HUES6 (cell line): ENCODE data around the gene LYPD6.

Experiments used
- H3K27ac ChIP-seq: 2 replicates; pipeline ENCODE4 v1.7.0; 2013; ENCODE audit warnings: low read depth, mild to moderate bottlenecking, low read length, inconsistent platforms
- H3K27me3 ChIP-seq: 2 replicates; pipeline ENCODE4 v1.6.1; 2013; ENCODE audit warnings: low read length; ENCODE audit not compliant: control insufficient read depth, insufficient read depth
- H3K36me3 ChIP-seq: 2 replicates; pipeline ENCODE4 v1.6.1; 2013; ENCODE audit warnings: low read length; ENCODE audit not compliant: control insufficient read depth, insufficient read depth
- H3K4me1 ChIP-seq: 2 replicates; pipeline ENCODE4 v1.6.1; 2013; ENCODE audit warnings: low read length; ENCODE audit not compliant: control insufficient read depth, insufficient read depth
- H3K4me3 ChIP-seq: 2 replicates; pipeline ENCODE4 v1.5.1; 2013; ENCODE audit warnings: low read depth, low read length
- H3K9ac ChIP-seq: one replicate; pipeline ENCODE4 v1.6.1; 2013; ENCODE audit warnings: mild to moderate bottlenecking, low read length
- H3K9me3 ChIP-seq: 2 replicates; pipeline ENCODE4 v1.6.1; 2013; ENCODE audit warnings: low read depth, low read length; ENCODE audit not compliant: control insufficient read depth, insufficient read depth

Gene LYPD6

GRCh38 chr2:149427387-149427786, 97.0 kb downstream of the LYPD6 start:
- Histone ChIP-seq H3K9me3 (no peaks in the 10 kb centered on the region), H3K4me1 (peaks cover 3% of the 10 kb centered on the region; the same call in 1 of the 2 replicates), H3K4me3 (no peak overlapping the region), H3K9ac (no peak overlapping the region), H3K27me3 (no peaks in the 10 kb centered on the region), H3K27ac (no peak overlapping the region), H3K36me3 (no peaks in the 10 kb centered on the region)

- H3K27ac ChIP-seq, result no peak overlapping the region
Observed at GRCh38 chr2:149428783-149429182, 98.4 kb downstream of the LYPD6 start.

GRCh38 chr2:149430743-149431736, 100.7 kb downstream of the LYPD6 start:
- no peaks in the 10 kb centered on the region for H3K9me3 ChIP-seq
- H3K4me1 ChIP-seq, result no peaks in the 10 kb centered on the region
- no peaks in the 10 kb centered on the region for H3K36me3 ChIP-seq
- no peaks in the 10 kb centered on the region for H3K27me3 ChIP-seq
- H3K4me3 ChIP-seq, result no peak overlapping the region
- no peak overlapping the region for H3K27ac ChIP-seq
- H3K9ac ChIP-seq, result no peak overlapping the region

More at GRCh38 chr2:149428783-149429182, 98.4 kb downstream of the LYPD6 start:
- H3K27me3 ChIP-seq, result no peaks in the 10 kb centered on the region
- H3K9me3 ChIP-seq, result no peaks in the 10 kb centered on the region
- no peaks in the 10 kb centered on the region for H3K4me1 ChIP-seq
- H3K36me3 ChIP-seq, result no peaks in the 10 kb centered on the region
- H3K4me3 ChIP-seq, result no peak overlapping the region
- no peak overlapping the region for H3K9ac ChIP-seq

- Histone ChIP-seq H3K36me3 (no peaks in the 10 kb centered on the region), H3K27me3 (no peaks in the 10 kb centered on the region), H3K9me3 (no peaks in the 10 kb centered on the region), H3K4me3 (no peak overlapping the region), H3K9ac (no peak overlapping the region), H3K4me1 (no peaks in the 10 kb centered on the region; the same call in 1 of the 2 replicates), H3K27ac (no peak overlapping the region)
Observed at GRCh38 chr2:149438330-149438960, 108.1 kb downstream of the LYPD6 start.

- Histone ChIP-seq H3K4me3 (no peak overlapping the region), H3K27me3 (no peaks in the 10 kb centered on the region), H3K4me1 (no peaks in the 10 kb centered on the region; the same call in 1 of the 2 replicates), H3K9me3 (no peaks in the 10 kb centered on the region), H3K27ac (no peak overlapping the region; the same call in 1 of the 2 replicates), H3K9ac (no peak overlapping the region), H3K36me3 (no peaks in the 10 kb centered on the region)
Observed at GRCh38 chr2:149441255-149441654, 110.9 kb downstream of the LYPD6 start.

GRCh38 chr2:149442346-149442745, 112.0 kb downstream of the LYPD6 start:
- no peaks in the 10 kb centered on the region; the same call in 1 of the 2 replicates for H3K4me1 ChIP-seq
- H3K27ac ChIP-seq, result no peak overlapping the region
- H3K27me3 ChIP-seq, result no peaks in the 10 kb centered on the region
- no peaks in the 10 kb centered on the region for H3K9me3 ChIP-seq
- no peak overlapping the region for H3K4me3 ChIP-seq
- no peak overlapping the region for H3K9ac ChIP-seq
- H3K36me3 ChIP-seq, result no peaks in the 10 kb centered on the region

- Histone ChIP-seq H3K27me3 (no peaks in the 10 kb centered on the region), H3K9me3 (no peaks in the 10 kb centered on the region), H3K9ac (no peak overlapping the region), H3K36me3 (no peaks in the 10 kb centered on the region), H3K27ac (no peak overlapping the region), H3K4me1 (no peaks in the 10 kb centered on the region; the same call in 1 of the 2 replicates), H3K4me3 (no peak overlapping the region)
Observed at GRCh38 chr2:149443150-149443549, 112.8 kb downstream of the LYPD6 start.

GRCh38 chr2:149446748-149447147, 116.4 kb downstream of the LYPD6 start:
- peaks cover 6% of the 10 kb centered on the region for H3K4me1 ChIP-seq
- no peaks in the 10 kb centered on the region for H3K36me3 ChIP-seq
- no peak overlapping the region for H3K27ac ChIP-seq
- H3K9me3 ChIP-seq, result no peaks in the 10 kb centered on the region
- H3K9ac ChIP-seq, result no peak overlapping the region
- H3K27me3 ChIP-seq, result peaks cover 11% of the 10 kb centered on the region; the same call in 1 of the 2 replicates
- H3K4me3 ChIP-seq, result no peak overlapping the region

GRCh38 chr2:149448315-149448714, 117.9 kb downstream of the LYPD6 start:
- no peaks in the 10 kb centered on the region for H3K9me3 ChIP-seq
- H3K4me3 ChIP-seq, result no peak overlapping the region
- no peak overlapping the region for H3K27ac ChIP-seq

GRCh38 chr2:149449017-149449416, 118.6 kb downstream of the LYPD6 start:
- H3K27ac ChIP-seq, result no peak overlapping the region
- no peak overlapping the region for H3K4me3 ChIP-seq
- H3K9ac ChIP-seq, result no peak overlapping the region
- H3K4me1 ChIP-seq, result peaks cover 7% of the 10 kb centered on the region
- H3K9me3 ChIP-seq, result no peaks in the 10 kb centered on the region
- no peaks in the 10 kb centered on the region for H3K36me3 ChIP-seq
- peaks cover 23% of the 10 kb centered on the region; the same call in 1 of the 2 replicates for H3K27me3 ChIP-seq

More at GRCh38 chr2:149448315-149448714, 117.9 kb downstream of the LYPD6 start:
- Histone ChIP-seq H3K9ac (no peak overlapping the region), H3K4me1 (peaks cover 7% of the 10 kb centered on the region), H3K36me3 (no peaks in the 10 kb centered on the region), H3K27me3 (peaks cover 23% of the 10 kb centered on the region; the same call in 1 of the 2 replicates)
